ENCODE measurements around the gene OR1L4.

DNA sequence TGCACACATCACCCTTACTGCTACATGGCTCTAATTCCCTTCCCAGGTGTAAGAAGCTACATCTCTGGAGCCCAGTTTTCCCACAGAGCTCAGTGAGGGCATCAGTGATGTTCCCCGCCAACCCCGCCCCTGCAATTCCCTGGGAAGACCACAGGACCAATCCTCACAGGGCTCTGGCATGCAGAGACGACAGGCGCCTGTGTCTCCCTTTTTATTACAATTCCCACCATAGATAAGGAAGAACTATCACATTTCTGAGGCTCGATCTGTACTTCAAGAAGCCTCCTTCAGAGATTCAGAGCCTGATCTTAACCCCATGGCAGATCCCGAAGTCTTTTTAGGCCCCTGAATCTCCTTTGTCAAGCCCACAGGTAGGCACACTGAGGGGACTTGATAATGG is 18.2 kb downstream of the OR1L4 start, which contains the start of gene OR1L6:
- TF ChIP-seq EZH2 (IDR thresholded peaks at IDR 0.05; ENCODE audit: borderline replicate concordance, insufficient read depth, low read depth, low read length, poor library complexity, severe bottlenecking), result no peak
- TF ChIP-seq, protein P1, sequence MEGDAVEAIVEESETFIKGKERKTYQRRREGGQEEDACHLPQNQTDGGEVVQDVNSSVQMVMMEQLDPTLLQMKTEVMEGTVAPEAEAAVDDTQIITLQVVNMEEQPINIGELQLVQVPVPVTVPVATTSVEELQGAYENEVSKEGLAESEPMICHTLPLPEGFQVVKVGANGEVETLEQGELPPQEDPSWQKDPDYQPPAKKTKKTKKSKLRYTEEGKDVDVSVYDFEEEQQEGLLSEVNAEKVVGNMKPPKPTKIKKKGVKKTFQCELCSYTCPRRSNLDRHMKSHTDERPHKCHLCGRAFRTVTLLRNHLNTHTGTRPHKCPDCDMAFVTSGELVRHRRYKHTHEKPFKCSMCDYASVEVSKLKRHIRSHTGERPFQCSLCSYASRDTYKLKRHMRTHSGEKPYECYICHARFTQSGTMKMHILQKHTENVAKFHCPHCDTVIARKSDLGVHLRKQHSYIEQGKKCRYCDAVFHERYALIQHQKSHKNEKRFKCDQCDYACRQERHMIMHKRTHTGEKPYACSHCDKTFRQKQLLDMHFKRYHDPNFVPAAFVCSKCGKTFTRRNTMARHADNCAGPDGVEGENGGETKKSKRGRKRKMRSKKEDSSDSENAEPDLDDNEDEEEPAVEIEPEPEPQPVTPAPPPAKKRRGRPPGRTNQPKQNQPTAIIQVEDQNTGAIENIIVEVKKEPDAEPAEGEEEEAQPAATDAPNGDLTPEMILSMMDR (IDR thresholded peaks at IDR 0.05), result no peak

Data from B cell (primary cell).